ENCODE results near the gene ALDOB. TPM values are rescaled to one million over a fixed set of nuclear protein-coding genes. Genes with fewer than 3 reads are reported as not detected.
"Not testable (repeated sequence)": the region's sequence is repeated elsewhere in the genome, so short reads cannot be mapped to it uniquely, and the experiment has no call there.

The ALDOB gene
- total RNA-seq, 1 experiment from 2014 or later, result not detected

DNA sequence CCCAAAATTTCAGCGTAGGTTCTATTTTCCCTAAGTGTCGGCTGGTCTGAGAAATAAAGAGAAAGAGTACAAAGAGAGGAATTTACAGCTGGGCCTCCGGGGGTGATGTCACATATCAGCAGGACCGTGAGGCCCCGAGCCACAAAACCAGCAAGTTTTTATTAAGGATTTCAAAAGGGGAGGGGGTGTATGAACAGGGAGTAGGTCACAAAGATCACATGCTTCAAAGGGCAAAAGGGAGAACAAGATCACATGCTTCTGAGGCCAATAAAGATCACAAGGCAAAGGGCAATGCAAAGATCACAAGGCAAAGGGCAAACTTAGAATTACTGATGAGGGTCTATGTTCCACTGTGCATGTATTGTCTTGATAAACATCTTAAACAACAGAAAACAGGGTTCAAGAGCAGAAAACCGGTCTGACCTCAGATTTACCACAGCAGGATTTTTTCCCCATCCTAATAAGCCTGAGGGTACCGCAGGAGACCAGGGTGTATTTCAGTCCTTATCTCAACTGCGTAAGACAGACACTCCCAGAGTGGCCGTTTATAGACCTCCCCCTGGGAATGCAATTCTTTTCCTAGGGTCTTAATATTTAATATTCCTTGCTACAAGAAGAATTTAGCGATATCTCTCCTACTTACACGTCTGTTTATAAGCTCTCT lies 50.6 kb downstream of the ALDOB start, which contains the start of gene BAAT:
TSS of gene BAAT (minus strand) at position 134 of the 664 bp plus-strand sequence. CDS start 13,602 bp downstream, outside the sequence.
- not testable (repeated sequence) for DNase-seq (ENCODE audit: low spot score)

DNA sequence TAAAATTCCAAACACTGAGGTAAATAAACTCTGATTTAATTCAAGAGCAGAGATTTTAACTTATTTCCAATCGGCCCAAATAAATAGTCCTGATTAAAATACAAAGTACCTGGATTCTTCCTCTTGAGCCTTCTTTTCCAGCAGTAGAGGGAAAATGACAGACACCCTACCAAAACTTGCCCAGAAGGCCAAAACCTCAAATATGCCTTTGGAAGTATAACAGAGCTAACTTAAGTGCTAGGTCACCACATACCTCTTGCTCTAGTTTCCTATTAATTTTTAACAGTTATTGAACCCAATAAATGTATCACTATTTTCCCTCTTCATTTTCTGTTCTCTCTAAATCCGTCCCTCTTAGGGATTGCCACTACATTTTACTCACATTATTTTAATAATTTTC lies 52.2 kb downstream of the ALDOB start:
- no peak for DNase-seq (ENCODE audit: low spot score)

DNA sequence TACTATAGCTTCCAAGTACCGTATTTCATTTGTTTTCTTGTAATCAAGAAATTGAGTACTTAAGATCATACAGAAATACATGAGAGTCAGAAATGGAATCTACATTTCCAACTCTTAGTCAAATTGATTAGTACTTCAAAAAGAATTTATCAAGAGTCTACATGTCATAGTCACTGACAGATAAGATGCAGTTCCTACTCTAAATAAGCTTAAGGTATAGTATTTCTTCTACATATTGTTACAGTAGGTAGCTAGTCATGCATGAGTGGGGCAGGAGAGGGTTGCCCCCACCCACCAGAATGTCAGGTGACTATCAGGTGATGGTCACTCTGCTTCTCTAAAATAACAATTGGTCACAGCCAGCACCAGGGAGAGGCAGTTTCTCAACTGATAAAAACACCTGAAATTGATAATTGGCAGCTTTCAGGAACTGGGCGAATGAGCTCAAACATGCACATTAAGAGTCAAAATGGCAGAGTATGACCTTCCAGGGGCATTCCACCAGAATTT lies 53.7 kb downstream of the ALDOB start:
- no peak for DNase-seq (ENCODE audit: low spot score)

DNA sequence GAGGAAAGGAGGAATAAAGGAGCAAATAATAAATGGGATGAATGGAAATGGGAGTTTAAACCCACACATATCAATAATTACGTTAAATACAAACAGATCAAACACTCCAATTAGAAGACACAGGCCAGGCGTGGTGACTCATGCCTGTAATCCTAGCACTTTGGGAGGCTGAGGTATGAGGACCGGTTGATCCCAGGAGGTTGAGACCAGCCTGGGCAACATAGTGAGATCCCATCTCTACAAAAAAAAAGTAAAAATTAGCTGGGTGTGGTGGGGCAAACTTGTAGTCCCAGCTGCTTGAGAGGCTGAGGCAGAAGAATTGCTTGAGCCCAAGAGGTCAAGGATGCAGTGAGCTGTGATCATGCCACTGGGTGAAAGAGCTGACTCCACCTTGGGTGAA lies 54.5 kb downstream of the ALDOB start:
- DNase-seq (ENCODE audit: low spot score), result no peak

DNA sequence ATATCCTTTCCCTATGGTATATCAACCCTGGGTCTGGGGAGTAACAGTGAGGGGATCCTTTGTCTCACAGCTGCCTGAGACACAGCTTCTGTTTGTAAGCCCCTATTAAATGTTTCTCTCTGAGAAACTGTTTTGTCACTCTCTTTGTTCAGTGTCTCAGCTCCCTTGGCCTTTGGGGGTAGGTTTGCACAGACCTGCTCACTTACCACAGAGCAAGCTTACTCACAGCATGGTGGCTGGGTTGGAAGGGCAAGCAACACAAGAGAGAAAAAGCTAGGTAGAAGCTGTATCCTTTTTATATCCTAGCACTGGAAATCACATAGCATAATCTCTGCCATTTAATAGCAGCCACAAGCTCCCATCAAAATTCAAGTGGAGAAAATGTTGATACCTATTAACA lies 55.3 kb downstream of the ALDOB start:
- DNase-seq (ENCODE audit: low spot score), result no peak

DNA sequence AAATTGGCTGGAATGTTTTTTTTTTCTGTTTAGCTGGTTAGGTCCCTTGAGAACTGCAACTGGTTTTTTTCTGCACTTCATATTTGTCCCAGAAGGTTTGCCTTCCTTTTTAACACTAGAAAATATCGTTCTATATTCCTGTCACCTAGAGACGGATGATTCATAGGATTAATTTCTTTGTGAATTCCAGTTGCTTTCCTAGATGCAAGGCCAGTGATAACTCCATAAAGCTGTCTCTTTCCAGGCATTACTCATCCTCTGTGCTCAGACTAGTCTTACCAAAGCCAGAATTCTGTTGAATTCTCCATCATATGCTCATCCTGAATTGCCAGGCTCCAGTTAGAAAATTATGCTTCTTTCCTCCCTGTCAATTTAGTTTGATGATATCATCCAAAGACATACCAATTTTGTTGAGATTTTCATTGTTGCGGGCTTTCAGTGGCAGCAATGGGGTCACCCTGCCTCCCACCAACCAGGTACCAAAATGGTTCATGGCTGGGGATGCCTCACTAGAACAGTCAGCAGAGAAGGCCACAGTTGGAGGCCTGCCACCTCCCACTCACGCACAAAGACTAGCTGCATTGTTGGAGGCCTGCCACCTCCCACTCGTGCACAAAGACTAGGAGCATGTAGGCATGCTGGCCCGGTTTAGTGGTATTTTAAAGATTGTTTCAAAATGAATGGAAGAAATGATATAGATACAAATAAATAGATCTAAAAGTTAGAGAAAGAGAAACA lies 59.3 kb downstream of the ALDOB start:
- no peak for DNase-seq (ENCODE audit: low spot score)

DNA sequence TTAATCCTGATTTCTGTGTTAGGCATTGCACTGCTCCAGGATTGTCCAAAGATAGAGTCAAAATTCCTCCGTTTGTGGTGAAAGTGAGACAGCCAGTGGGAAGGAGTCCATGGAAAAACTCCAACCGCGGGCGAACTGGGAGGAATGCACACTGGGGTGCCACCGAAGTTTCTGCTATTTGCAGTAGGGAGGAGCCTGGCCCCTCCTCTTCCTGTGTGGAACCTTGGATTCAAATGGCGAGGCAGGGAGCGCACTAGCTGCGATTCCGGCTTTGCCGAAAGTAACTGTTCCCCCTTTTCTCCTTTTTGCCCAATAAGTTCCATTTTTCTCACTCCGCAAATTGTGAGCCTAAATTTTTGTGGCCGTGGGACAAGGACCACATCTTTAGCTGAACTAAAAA lies 60.0 kb downstream of the ALDOB start:
- no peak for DNase-seq (ENCODE audit: low spot score)

DNA sequence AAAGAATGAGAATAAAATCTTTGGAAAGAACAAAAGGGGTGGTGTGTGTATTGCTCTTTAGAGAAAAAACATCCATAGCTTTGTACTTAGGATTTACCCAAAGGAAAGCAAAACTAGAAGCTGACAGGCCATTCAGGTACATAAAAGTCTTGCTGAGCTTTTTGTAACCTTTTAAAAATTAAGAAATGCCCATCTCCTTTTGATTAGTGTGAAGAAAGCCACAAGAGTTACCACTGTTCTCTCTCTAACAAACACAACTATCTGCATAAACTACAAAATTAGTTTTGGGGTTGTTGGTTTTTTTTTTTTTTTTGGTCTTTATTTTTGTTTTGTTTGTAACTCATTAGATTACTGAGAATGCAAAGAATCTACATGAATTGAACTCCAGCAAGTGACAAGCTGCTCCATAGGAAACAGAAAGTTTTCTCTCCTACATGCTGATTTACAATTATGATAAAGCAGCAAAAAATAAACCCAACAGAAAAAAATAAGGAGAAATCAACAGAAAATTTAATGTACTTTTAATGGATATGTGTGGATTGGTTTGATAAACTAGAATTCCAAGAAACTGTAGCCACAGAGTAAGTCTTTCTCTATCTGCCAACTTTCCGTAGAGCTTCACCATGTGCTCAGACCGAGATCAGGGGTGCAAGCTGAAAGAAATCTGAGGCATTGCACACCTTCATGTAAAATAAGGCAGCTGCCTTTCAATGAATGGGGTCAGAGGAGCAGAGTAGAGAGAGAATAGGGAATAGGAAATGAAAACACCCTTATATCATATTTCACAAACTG lies 63.1 kb downstream of the ALDOB start:
- no peak for DNase-seq (ENCODE audit: low spot score)

DNA sequence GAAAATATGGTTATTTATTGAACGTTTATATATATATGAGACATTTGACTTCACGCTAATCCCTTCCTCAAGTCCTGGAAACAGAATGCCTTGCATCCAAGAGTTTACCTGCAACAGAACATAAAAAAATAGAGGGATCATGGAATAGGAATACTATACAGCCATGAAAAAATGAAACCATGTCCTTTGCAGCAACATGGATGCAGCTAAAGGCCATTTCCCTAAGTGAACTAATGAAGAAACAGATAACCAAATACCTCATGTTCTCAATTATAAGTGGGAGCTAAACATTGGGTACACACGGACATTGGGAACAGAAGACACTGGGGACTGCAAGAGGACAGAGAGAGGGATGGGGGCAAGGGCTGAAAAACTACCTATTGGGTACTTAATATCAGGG lies 63.8 kb downstream of the ALDOB start:
- no peak for DNase-seq (ENCODE audit: low spot score)

Other genes starting within 250 kb of the ALDOB start
- gene BAAT, start 50.8 kb downstream of the ALDOB start, total RNA-seq (2014; rRNA removed; shearing (Covaris generic)), result not detected in 2 replicates
- 18.6 and 23.4 TPM in 2 replicates for gene MRPL50, start 37.2 kb downstream of the ALDOB start, total RNA-seq (2014; rRNA removed; shearing (Covaris generic))
- gene ZNF189, start 36.9 kb downstream of the ALDOB start, total RNA-seq (2014; rRNA removed; shearing (Covaris generic)), result 10.0 and 13.6 TPM in 2 replicates
- gene RNF20, start 98.1 kb upstream of the ALDOB start, total RNA-seq (2014; rRNA removed; shearing (Covaris generic)), result 22.1 and 27.5 TPM in 2 replicates
- not detected in 2 replicates for gene PPP3R2, start 159.2 kb upstream of the ALDOB start, total RNA-seq (2014; rRNA removed; shearing (Covaris generic))